Esophagus muscularis mucosa (tissue), 4 donors: Measurements from ENCODE around the gene ZNF532.

Source experiments
- CTCF ChIP-seq, 3 experiments: fragments of 200-600 bp in 2 of 3; fragments of 450-650 bp in 1 of 3; sonication (generic) in 2 of 3; IDR thresholded peaks; one replicate each; pipeline ENCODE4 v1.5.1; 2017 to 2019; ENCODE audit warnings: antibody characterized with exemption in 3 of 3, mild to moderate bottlenecking in 2 of 3, moderate library complexity in 1 of 3
- EP300 ChIP-seq: sonication (generic); formaldehyde crosslinking; IDR thresholded peaks from one replicate; pipeline ENCODE4 v1.6.1; 2017; ENCODE audit warnings: antibody characterized with exemption
- POLR2A ChIP-seq: fragments of 450-650 bp; IDR thresholded peaks from one replicate; pipeline ENCODE4 v1.6.1; 2017; ENCODE audit warnings: antibody characterized with exemption, moderate library complexity, mild to moderate bottlenecking, low read depth

GRCh38 chr18:59011289-59011688 is 146.6 kb downstream of the ZNF532 start:
- no peak for TF ChIP-seq POLR2A
- TF ChIP-seq CTCF (IDR thresholded peaks at IDR 0.05), result no peak
- TF ChIP-seq EP300, result no peak
